Calu3 (cell line): ENCODE results near the gene TMEM201. TPM values are rescaled to one million over a fixed set of nuclear protein-coding genes. Genes with fewer than 3 reads are reported as not detected.

ENCODE experiments used
- BruUV-seq: library from RNA; stranded (reverse); fragments of 400-500 nt; replicated peaks from 2 replicates; lab custom pipeline; 2021; lab: Mats Ljungman, UMichigan
- CTCF ChIA-PET: fragments of 300-600 bp; sonication (Branson Sonifier 250); formaldehyde crosslinking; loops from one replicate; lab custom pipeline; 2022; ENCODE audit warnings: antibody characterized with exemption; lab: Charles Lee
- DNase-seq: peaks from one replicate; pipeline ENCODE4 v3.0.0; 2022
- H3K27ac Mint-ChIP-seq: one replicate; pipeline ENCODE4 v1.8.0; 2022; ENCODE audit warnings: mixed read lengths; ENCODE audit not compliant: unreplicated experiment
- H3K27me3 Mint-ChIP-seq: one replicate; pipeline ENCODE4 v1.8.0; 2022; ENCODE audit warnings: mixed read lengths; ENCODE audit not compliant: unreplicated experiment
- H3K36me3 Mint-ChIP-seq: one replicate; pipeline ENCODE4 v1.8.0; 2022; ENCODE audit warnings: mild to moderate bottlenecking, moderate library complexity, mixed read lengths; ENCODE audit not compliant: insufficient read depth, unreplicated experiment
- H3K4me1 Mint-ChIP-seq: one replicate; pipeline ENCODE4 v1.8.0; 2022; ENCODE audit warnings: mild to moderate bottlenecking, low read depth, mixed read lengths; ENCODE audit not compliant: unreplicated experiment
- H3K4me3 Mint-ChIP-seq: one replicate; pipeline ENCODE4 v1.8.0; 2022; ENCODE audit warnings: mild to moderate bottlenecking, low read depth, moderate library complexity, mixed read lengths; ENCODE audit not compliant: unreplicated experiment
- H3K9me3 Mint-ChIP-seq: one replicate; pipeline ENCODE4 v1.8.0; 2022; ENCODE audit warnings: low read depth, mixed read lengths; ENCODE audit not compliant: unreplicated experiment
- intact Hi-C: fragments of 100-400 bp; cut with micrococcal nuclease; formaldehyde crosslinking; loops from one replicate; pipeline ENCODE4 v1.10.0; 2022; ENCODE audit not compliant: unreplicated experiment
- total RNA-seq: library from RNA; stranded (reverse); gene quantifications from 2 replicates; pipeline ENCODE4 v1.2.3, GENCODE V29; 2022
- TF ChIP-seq, protein P1 (sequence below): fragments of 200-600 bp; IDR thresholded peaks from one replicate; pipeline ENCODE4 v1.8.0; 2022; ENCODE audit warnings: antibody characterized with exemption; ENCODE audit not compliant: unreplicated experiment

TMEM201 gene
- total RNA-seq, 1 experiment from 2014 or later: 18.5 TPM

DNA sequence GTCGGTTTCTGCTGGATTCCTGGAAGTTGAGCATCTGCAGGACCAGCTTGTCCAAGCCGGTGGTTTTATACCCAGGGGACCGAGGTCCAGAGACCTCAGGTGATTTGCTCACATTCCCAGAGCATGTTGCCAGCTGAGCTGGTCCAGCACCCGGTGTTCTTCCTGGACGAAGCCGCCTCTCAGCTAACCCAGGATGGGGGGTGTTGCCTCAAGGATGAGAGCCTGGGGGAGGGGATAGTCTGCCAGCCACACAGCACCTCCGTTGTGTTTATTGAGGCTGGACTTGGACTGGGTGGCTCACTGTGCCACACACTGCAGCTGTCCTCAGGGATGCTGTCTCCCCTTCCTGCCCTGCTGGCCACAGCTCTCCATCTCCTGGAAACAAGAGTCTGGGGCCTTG is 1.5 kb downstream of the TMEM201 start:
- no TSS peak for BruUV-seq
- TF ChIP-seq, protein P1, sequence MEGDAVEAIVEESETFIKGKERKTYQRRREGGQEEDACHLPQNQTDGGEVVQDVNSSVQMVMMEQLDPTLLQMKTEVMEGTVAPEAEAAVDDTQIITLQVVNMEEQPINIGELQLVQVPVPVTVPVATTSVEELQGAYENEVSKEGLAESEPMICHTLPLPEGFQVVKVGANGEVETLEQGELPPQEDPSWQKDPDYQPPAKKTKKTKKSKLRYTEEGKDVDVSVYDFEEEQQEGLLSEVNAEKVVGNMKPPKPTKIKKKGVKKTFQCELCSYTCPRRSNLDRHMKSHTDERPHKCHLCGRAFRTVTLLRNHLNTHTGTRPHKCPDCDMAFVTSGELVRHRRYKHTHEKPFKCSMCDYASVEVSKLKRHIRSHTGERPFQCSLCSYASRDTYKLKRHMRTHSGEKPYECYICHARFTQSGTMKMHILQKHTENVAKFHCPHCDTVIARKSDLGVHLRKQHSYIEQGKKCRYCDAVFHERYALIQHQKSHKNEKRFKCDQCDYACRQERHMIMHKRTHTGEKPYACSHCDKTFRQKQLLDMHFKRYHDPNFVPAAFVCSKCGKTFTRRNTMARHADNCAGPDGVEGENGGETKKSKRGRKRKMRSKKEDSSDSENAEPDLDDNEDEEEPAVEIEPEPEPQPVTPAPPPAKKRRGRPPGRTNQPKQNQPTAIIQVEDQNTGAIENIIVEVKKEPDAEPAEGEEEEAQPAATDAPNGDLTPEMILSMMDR: no peak
- Mint-ChIP-seq H3K9me3 (no peaks in the 10 kb centered on the region), H3K36me3 (peaks cover 8% of the 10 kb centered on the region), H3K4me1 (no peaks in the 10 kb centered on the region), H3K4me3 (peak overlapping the region; percentile 71), H3K27me3 (no peaks in the 10 kb centered on the region), H3K27ac (no peak overlapping the region)
- DNase-seq: no peak
- intact Hi-C loops: no loop called here
- CTCF ChIA-PET: no interaction called here

DNA sequence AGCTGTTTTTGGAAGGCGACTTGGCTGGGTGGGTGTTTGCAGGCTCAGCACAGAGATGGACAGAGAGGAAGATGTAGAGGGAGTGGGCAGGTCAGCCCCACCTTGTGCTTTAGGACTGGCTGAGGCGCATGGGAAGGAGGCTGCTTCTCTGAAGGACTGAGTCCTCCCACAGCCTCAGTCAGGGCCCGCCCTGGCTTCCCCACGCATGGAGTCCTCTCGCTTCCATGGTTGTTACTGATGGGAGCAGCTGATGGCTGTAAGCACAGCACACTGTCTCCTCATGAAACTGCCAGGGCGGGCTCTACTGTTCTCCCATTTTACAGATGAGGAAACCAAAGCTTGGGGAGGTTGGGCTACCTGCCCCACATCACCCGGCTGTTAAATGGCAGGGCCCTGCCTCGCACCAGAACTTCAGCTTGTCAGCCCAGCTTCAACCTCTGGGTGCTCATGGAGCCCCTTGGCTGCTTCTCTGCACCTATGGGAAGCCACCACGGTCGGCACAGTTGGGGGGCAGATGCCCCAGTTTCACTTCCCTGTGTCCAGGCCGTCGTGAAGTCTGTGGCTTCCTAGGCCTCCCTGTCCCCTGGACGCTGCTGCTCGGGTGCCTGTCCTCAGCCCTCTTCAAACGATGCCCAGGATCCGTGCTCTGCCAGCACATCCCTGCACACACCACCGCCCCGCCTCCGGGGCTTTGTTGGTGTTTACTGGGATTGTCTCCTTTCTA is 2.4 kb downstream of the TMEM201 start:
- no TSS peak for BruUV-seq
- intact Hi-C loops: no loop called here
- no peaks in the 10 kb centered on the region for H3K27me3 Mint-ChIP-seq
- H3K27ac Mint-ChIP-seq: no peak overlapping the region
- no peak for DNase-seq
- CTCF ChIA-PET: no interaction called here
- no peaks in the 10 kb centered on the region for H3K9me3 Mint-ChIP-seq
- TF ChIP-seq, protein P1: no peak
- H3K36me3 Mint-ChIP-seq: peaks cover 11% of the 10 kb centered on the region
- H3K4me1 Mint-ChIP-seq: no peaks in the 10 kb centered on the region
- H3K4me3 Mint-ChIP-seq: no peak overlapping the region

DNA sequence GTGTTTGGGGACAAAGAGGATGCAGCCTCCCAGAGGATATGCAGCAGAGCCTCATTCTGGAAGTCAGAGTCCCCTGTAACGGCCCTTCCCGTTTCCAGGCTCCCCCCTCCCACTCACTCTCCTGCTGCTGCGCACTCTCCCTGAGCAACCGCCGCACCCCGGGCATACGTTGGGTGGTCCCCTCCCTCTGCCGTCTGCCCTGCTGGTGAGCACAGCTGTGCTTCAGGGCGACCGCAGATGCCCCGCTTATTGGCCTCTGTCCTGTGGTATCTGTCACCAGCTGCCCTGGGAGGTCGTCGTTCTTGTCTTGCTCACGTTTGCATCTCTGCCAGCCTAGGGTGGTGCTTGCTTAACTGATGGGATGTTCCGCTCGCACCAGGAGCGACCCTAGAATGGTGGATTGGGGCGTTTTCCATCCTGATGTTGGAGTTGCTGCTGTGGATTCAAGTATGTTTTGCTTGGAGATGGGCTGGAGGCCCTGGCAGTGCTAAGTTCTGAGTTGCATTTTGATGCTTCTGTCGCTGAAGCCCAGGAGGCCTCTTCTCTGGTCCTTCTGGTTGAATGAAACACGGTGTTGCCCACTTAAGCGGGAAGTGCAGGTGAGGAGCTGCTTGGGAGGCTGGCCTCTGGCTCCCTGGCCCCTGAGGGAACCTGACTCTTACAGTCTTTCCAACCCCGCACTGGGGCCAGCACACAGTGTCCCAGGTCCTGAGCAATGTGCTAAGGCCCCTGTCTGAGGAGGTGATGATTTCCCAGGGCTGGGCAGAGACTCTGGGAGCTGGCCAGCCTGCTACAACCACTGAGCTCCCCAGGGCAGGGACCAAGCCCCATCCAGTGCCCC is 3.2 kb downstream of the TMEM201 start:
- H3K4me1 Mint-ChIP-seq: no peaks in the 10 kb centered on the region
- H3K27me3 Mint-ChIP-seq: no peaks in the 10 kb centered on the region
- H3K4me3 Mint-ChIP-seq: no peak overlapping the region
- H3K36me3 Mint-ChIP-seq: peaks cover 11% of the 10 kb centered on the region
- no peak for DNase-seq
- TF ChIP-seq, protein P1: no peak
- BruUV-seq: no TSS peak
- intact Hi-C loops: no loop called here
- H3K27ac Mint-ChIP-seq: no peak overlapping the region
- CTCF ChIA-PET: no interaction called here
- H3K9me3 Mint-ChIP-seq: no peaks in the 10 kb centered on the region

DNA sequence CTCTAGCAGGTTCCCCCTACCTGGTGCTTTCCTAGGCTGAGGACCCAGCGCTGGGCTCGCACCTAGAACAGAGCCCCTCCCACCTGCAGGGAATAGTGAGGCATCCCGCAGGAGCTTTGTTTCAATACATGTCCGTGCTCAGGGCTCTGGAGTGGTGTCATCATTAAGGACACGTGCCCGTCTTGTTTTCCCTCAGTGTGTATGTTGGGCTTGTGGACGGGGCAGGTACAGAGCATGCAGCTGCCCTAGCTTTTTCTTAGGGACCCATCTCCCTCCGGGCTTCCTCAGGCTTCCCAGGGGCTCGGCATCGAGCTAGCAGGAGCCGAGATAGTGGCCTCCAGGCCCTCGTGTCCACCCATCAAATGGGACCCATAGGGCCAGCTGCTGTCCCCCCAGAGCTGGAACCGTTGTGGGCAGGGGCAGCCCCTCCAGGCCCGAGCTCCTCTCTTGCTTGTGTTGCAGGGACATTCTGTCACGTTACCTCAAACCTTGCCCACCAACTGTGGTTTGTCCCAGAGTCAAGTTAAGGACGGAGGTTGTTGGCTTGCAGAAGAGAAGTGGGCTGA is 3.9 kb downstream of the TMEM201 start:
- Mint-ChIP-seq H3K27ac (no peak overlapping the region), H3K36me3 (peaks cover 11% of the 10 kb centered on the region), H3K4me3 (no peak overlapping the region), H3K9me3 (no peaks in the 10 kb centered on the region), H3K4me1 (no peaks in the 10 kb centered on the region), H3K27me3 (no peaks in the 10 kb centered on the region)
- BruUV-seq: no TSS peak
- CTCF ChIA-PET: no interaction called here
- TF ChIP-seq, protein P1: no peak
- intact Hi-C loops: no loop called here
- no peak for DNase-seq
